ENCODE results near the gene EEA1.

The EEA1 gene

GRCh38 chr12:92769124-92769901 is 159.8 kb downstream of the EEA1 start:
- ChIA-PET CTCF (interaction anchor here (1.3 kb wide), 1 partner anchor 16 kb away, joined by 4 read pairs; no protein-coding TSS in a partner anchor), POLR2A (no interaction called here)
- TF ChIP-seq, protein P1, sequence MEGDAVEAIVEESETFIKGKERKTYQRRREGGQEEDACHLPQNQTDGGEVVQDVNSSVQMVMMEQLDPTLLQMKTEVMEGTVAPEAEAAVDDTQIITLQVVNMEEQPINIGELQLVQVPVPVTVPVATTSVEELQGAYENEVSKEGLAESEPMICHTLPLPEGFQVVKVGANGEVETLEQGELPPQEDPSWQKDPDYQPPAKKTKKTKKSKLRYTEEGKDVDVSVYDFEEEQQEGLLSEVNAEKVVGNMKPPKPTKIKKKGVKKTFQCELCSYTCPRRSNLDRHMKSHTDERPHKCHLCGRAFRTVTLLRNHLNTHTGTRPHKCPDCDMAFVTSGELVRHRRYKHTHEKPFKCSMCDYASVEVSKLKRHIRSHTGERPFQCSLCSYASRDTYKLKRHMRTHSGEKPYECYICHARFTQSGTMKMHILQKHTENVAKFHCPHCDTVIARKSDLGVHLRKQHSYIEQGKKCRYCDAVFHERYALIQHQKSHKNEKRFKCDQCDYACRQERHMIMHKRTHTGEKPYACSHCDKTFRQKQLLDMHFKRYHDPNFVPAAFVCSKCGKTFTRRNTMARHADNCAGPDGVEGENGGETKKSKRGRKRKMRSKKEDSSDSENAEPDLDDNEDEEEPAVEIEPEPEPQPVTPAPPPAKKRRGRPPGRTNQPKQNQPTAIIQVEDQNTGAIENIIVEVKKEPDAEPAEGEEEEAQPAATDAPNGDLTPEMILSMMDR (IDR thresholded peaks at IDR 0.05; ENCODE audit: insufficient read depth, low read length, missing control alignments), result no peak
- no peak for DNase-seq (ENCODE audit: low read depth, low spot score)
- H3K4me3 ChIP-seq (ENCODE audit: low read depth, low read length), result no peak overlapping the region

- TF ChIP-seq, protein P1 (IDR thresholded peaks at IDR 0.05; ENCODE audit: insufficient read depth, low read length, missing control alignments), result no peak
- ChIA-PET CTCF (interaction anchor here (0.7 to 1.4 kb wide), 2 partner anchors 19 to 631 kb away, joined by 3 read pairs; no protein-coding TSS in a partner anchor), POLR2A (no interaction called here)
- DNase-seq (ENCODE audit: low read depth, low spot score), result no peak
- no peak overlapping the region for H3K4me3 ChIP-seq (ENCODE audit: low read depth, low read length)
Measured at GRCh38 chr12:92765871-92766270, 163.2 kb downstream of the EEA1 start.

DNA sequence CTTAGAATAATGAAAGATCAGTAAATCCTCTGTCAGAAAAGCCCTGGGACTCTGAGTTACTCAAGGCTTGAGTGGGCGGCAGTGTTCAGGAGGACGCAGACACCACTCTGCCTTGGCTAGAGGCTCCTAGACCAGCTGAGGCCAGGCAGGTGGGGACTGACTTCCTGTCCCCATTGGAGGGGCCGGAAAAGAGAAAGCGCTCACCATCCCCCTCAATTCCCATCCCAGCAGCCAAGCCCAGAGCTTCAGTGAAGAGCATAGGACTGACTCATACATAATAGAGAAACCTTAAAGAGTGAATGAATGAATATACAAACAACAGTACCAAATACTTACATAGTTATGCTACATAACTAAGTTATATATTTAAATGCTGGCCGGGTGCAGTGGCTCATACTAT is 164.3 kb downstream of the EEA1 start:
- DNase-seq (ENCODE audit: low read depth, low spot score), result no peak
- TF ChIP-seq, protein P1 (IDR thresholded peaks at IDR 0.05; ENCODE audit: insufficient read depth, low read length, missing control alignments), result no peak
- no peak overlapping the region for H3K4me3 ChIP-seq (ENCODE audit: low read depth, low read length)
- CTCF ChIA-PET, result no interaction called here
- POLR2A ChIA-PET, result no interaction called here

- ChIA-PET CTCF (no interaction called here), POLR2A (no interaction called here)
- no peak overlapping the region for H3K4me3 ChIP-seq (ENCODE audit: low read depth, low read length)
- DNase-seq (ENCODE audit: low read depth, low spot score), result no peak
- TF ChIP-seq, protein P1 (IDR thresholded peaks at IDR 0.05; ENCODE audit: insufficient read depth, low read length, missing control alignments), result no peak
Measured at GRCh38 chr12:92762773-92763172, 166.3 kb downstream of the EEA1 start.

GRCh38 chr12:92759634-92760268 is 169.3 kb downstream of the EEA1 start:
- ChIA-PET POLR2A (no interaction called here), CTCF (interaction anchor here (0.7 to 1.8 kb wide), 3 partner anchors 16 to 660 kb away, joined by 3 to 4 read pairs (median 3); no protein-coding TSS in a partner anchor)
- no peak overlapping the region for H3K4me3 ChIP-seq (ENCODE audit: low read depth, low read length)
- peak; percentile 85 for DNase-seq (ENCODE audit: low read depth, low spot score)
- TF ChIP-seq, protein P1 (IDR thresholded peaks at IDR 0.05; ENCODE audit: insufficient read depth, low read length, missing control alignments), result no peak

GRCh38 chr12:92757597-92758121 is 171.4 kb downstream of the EEA1 start:
- TF ChIP-seq, protein P1 (IDR thresholded peaks at IDR 0.05; ENCODE audit: insufficient read depth, low read length, missing control alignments), result no peak
- POLR2A ChIA-PET, result no interaction called here
- no peak overlapping the region for H3K4me3 ChIP-seq (ENCODE audit: low read depth, low read length)
- no peak for DNase-seq (ENCODE audit: low read depth, low spot score)
- CTCF ChIA-PET, result interaction anchor here (1.2 kb wide), 1 partner anchor 17 kb away, joined by 3 read pairs; no protein-coding TSS in a partner anchor

Data from AG04449 (cell line).